ENCODE data around the gene TBC1D24.
A peak's percentile ranks its signal among the peaks of the same experiment; 100 is the strongest.

The TBC1D24 gene

DNA sequence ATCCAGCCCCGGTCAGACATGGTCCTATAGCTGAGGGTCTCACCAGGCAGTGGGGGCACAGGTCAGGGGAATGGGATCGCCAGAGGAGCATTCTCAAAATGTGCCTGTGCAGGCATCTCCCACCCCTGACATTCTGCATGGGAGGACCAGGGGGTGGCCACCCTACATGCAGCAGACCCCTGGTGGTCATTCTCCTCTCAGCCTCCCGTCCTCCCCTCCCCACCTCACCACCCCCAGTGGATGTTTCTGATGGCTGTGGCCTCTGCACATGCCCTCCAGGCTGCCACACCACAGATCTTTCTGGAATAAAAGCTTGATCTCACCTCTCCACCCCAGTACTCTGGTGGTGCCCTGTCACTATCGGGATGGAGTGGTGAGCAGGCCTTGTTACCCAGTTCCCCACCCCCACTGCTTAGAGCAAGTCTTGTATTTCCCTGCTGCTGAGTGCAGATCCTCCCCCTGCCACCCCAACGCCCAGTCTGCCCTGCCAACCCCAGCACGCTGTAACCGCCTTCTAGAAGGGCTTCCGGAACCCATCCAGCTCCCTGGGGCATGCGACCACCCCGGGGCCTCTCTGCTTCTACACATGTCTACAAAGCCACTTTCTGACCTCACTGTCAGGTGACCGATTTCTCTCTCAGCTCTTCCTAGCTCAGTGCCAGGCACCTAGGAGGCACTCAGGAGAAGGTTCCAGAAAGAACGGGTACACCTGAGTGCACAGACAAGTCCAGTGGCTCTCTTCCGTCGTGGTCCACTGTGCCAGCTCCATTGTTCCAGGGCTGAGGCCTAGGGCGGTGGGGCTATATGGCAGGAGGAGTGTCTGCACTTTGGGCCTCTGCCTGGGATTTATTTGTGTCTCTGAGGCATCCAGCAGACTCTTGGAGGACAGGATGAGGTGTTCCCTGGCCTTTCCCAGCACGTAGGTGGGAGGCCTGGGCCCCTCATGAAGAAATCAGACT is 9.3 kb downstream of the TBC1D24 start:
- DNase-seq, result no peak

DNA sequence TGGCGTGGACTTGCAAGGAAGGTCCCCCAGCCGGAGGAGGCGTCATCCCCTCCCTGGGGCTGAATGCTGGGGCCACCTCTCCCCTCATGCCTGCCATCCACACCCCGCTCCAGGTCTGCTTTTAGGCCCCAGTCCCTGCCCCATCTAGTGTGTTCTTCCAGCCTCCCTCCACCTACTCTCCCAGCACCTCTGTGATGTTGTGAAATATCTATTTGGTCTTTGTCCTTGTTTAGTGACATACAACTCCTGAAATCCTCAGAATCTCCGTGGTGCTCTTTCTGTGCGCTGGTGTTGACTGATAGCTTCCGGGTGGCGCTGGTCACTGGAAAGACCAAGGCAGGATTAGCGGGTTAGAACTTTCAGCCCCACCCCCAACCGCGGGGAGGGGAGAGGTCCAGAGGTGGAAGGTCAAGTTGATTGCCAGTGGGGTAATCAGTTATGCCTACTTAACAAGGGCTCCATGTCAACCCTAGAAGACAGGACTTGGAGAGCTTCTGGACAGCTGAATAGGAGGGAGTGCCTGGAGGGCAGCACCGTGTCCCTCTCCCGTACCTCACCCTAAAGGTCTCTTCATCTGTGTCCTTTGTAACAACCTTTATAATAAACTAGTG is 10.1 kb downstream of the TBC1D24 start:
- DNase-seq, result no peak

DNA sequence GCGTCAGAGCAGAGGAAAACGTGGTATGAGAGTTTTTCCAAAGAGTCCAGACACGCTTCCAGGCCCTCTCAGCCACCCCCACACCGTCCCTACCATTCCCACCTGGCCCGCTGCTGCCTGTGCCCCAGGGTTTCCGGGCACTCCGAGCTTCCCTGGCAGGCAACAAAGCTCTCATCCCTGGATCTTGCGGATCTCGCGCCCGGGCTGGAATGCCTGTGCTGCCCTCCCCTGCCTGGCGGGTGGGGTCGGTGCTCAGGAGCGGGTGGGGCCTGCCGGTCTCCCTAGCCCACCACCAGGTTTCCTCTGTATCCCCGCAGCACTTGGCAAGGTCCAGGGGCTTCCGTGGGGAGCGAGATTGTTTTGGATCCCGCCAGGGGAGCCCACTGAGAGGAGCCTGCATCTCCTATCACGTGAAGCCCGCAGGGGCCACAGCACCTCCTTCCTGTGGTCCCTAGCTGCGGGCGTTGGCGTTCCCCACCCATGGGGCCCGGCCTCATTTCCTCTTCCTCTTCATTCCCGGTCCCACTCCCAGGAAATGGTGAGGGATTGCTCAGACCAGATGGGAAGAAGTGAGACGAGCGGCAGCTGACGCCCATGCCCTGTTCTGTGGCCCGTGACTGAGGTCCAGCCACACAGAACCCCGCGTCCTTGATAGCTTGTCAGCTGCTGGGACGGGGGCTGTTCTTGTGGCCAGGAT is 11.0 kb downstream of the TBC1D24 start:
- no peak for DNase-seq

DNA sequence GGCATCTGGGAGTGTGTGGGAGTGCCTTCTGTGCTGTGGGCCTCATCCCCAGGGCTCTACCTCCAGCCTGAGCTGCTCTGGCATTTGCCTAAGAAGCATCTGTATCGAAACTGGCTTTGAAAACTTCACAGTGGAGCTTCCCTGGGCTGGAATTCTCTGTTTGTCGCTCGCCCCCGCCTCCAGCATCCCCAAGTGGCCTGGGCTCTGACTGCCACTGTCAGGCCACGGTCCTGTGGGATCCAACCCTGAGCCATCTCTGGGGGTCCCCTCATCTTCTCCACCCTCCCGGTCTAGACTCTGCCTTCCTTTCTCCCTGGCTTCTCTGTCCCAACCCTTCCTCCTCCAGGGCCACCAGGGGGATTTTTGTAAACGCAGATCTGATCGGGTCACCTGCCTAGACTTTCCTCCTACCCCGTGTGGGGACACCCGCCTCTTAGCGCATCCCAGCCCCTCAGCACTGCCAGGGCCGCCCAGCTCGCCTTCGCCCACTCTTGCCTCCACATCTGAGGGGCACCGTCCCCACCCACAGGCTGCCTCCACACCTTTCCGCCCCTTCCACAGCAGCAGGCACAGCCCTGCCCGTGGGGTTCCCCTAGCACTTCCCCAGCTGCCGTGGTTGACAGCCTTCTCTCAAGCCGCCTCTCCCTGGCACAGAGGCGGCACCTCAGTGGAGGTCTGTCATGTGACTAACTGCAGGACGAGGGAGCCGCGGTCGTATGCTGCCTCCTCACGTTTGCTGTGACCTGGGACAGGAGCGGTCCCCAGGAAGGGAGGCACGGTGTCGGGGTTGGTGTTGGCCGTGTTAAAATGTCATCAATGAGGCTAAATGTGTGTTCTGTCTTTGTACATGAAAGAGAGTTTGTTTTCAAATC is 12.0 kb downstream of the TBC1D24 start:
- peak; percentile 59 to 77 (median 73) for DNase-seq

DNA sequence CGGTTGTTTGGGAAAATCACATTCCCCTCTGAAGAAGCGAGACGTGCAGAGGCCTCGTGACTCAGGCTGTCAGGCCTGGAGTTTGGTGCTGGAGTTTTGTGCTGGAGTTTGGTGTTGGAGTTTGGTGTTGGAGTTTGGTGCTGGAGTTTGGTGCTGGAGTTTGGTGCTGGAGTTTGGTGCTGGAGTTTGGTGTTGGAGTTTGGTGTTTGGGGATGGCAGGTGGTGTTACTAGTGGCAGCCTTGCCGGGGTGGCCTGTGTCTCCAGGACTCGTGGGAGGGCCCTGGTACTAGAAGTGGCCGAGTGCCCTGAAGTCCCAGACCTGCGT is 12.6 kb downstream of the TBC1D24 start:
- no peak for DNase-seq

DNA sequence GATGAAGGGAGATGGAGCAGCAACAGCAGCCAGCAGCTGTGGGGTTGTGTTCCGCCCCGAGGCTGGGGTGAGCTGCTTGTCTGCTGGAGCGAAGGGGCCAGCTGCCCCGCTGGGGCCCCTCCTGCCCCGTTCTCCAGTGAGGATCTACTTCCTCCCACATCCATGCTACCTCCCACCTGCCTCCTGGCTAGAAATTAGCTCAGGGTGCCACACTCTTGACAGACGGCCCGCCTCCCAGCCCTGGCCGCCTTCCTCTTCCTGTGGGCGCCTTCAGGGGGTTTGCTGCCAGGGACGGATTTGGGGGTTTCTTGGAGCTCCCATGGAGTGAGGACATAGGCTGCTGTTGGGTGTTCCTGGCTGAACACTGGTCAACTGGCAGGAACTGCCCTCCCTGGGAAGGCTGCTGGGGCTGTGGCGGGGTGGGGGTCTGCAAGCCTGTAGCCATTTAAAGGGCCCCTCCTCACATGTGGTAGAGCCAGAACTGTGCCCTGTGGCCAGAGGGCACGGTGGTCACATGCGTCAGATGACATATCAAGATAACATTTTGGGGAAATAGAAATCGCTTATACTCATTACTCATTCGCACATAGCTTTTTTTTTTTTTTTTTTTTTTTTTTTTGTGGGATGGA is 13.1 kb downstream of the TBC1D24 start:
- no peak for DNase-seq

DNA sequence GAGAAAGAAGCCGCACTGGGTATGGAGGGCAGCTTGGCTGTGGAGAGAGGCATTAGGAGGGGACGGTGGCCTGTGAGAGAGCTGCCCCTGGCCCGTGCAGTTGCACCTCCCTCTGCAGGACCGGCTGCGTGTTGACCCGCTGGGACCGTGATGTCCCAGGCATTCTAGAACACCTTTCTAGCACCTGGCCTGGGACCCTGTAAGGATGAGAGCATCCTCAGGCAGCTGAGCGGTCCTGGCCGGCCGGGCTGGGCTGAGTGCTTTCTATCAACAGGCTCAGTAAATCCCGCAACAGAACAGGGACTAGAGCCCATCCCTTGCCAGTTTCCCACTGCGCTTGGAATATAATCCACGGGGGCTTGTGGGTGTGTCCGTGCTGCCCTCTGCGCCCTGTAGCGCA is 14.7 kb downstream of the TBC1D24 start:
- DNase-seq, result no peak

DNA sequence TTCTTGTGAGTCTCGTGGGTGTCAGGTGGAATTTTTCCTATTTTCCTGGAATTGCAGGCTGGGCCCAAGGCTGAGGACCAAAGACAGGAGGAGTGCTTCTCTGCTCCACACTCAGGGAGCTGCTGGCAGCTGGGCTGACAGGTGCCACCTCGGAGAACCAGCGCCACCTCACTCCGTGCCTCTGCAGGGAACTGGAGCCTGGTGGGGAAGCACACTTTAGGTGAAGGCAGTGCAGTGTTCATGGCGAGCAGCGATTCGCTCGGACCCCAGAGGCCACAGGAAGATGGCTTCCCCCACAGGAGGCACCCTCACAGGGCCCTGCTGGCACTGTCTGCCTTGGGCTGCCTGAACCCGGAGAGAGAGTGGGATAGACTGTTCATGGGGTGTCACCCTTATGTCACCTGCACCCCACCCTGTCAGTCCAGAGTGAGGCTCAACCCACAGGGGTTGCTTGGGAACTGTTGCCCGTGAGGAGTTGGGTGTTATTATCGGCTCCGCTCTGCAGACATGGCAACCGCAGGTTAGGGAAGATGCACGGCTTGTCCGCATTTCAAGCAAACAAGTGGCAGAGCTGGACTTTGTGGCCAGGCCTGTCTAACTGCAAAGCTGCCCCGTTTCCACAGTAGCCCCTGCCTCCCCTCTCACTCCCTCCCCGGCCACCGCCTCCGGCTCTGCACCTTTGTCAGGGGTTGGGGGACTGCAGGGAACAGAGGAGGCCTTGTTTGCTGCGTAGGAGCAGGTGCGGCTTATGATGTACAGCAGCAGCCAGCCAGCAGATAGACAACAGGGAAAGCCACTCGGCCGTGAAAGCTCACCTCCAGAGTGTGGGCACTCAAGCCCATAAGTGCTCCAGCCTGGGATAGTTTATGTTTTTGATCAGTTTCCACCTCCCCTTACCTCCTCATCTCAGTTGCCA is 15.5 kb downstream of the TBC1D24 start:
- DNase-seq, result no peak

DNA sequence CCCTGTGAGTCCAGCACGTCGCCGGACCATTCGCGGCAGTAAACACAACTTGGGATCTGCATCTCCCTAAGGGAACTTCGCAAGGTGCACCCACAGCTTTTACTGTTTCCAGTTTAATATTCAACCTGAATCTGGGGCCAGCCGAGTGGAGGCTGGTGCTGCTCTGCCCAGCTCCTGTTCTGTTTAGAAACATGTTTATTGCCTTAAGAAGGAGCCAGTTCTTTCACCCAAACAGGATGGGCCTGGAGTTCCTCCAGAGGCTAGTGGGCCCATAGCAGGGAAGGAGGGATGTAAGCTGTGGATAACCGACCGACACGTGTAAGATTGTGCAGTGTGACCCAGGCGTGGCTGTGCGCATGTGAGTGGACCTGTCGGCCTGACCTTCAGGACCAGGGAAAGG is 17.4 kb downstream of the TBC1D24 start:
- no peak for DNase-seq

DNA sequence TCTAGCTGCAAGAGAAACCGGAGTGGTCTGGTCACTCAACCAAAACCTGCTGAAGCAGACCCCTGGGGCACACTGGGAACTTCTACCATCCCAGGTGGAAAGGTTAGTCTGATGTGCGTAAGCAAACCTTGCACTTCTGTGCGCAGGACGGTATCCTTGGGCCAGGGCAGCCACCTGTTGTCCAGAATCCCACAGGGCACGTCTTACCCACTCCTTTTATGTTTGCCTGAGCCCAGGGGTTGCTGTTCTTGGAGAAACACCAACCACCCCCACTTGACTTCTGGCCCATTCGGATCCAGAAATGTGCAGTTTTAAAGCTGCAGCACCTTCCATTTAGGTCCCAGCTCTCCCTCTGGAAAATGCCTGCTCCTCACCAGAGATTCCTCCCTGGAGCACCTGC is 18.7 kb downstream of the TBC1D24 start:
- no peak for DNase-seq

DNA sequence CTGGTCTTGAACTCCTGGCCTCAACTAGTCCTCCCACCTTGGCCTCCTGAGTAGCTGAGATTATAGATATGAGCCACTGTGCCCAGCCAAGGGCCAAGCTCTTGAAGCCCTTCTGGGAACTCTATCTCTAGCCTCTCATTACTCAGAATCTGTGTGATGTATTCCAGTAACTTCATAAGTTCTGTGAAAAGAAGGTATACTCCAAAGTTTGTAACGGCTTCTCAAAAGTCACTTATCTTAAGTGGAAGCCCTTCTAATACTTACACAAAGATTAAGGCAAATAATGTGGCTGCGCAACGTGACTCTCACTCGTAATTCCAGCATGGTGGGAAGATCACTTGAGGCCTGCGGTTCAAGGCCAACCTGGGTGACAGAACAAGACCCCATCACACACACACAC is 19.7 kb downstream of the TBC1D24 start:
- no peak for DNase-seq

DNA sequence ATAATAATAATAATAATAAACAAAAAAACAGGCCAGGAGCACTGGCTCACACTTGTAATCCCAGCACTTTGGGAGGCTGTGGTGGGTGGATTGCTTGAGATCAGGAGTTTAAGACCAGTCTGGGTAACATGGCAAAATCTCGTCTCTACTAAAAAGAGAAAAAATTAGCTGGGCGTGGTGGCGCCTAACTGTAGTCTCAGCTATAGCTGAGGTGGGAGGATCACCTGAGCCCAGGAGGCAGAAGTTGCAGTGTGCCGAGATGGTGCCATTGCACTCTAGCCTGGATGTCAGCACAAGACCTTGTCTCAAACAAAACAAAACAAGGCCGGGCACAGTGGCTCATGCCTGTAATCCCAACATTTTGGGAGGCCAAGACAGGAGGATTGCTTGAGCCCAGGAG is 20.1 kb downstream of the TBC1D24 start:
- DNase-seq, result no peak

DNA sequence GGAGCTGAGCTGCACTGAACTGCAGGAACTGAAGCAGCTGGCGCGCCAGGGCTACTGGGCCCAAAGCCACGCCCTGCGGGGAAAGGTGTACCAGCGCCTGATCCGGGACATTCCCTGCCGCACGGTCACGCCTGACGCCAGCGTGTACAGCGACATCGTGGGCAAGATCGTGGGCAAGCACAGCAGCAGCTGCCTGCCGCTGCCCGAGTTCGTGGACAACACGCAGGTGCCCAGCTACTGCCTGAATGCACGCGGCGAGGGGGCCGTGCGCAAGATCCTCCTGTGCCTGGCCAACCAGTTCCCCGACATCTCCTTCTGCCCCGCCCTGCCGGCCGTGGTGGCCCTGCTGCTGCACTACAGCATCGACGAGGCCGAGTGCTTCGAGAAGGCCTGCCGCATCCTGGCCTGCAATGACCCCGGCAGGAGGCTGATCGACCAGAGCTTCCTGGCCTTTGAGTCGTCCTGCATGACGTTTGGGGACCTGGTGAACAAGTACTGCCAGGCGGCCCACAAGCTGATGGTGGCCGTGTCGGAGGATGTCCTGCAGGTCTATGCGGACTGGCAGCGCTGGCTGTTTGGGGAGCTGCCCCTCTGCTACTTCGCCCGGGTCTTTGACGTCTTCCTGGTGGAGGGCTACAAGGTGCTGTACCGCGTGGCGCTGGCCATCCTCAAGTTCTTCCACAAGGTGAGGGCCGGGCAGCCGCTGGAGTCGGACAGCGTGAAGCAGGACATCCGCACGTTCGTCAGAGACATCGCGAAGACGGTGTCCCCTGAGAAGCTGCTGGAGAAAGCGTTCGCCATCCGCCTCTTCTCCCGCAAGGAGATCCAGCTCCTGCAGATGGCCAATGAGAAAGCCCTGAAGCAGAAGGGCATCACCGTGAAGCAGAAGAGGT is 21.5 kb downstream of the TBC1D24 start:
- DNase-seq, result no peak

DNA sequence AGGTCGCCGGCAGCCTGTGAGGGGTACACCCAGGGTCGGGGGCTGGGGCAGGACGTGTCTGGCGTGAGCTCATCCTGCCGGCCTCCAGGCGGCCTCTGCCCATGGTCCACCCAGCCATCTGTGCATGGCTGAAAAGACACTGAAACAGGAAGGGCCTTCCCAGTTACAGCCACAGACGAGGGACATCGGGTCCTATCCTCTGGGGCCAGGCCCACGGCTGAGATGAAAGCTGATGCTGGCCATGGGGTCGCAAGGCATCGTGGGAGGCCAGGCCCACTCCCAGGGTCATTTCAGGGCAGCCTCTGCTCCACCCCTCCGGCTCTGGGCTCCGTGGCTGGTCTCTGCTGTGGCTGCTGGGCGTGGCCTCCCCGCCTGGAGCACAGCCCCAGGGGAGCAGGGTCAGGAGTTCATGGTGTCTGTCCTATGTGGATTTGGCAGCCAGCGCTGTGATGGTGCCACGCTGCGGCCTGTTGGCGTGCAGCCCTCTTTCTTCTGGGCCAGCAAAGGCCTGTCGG is 22.2 kb downstream of the TBC1D24 start:
- no peak for DNase-seq

DNA sequence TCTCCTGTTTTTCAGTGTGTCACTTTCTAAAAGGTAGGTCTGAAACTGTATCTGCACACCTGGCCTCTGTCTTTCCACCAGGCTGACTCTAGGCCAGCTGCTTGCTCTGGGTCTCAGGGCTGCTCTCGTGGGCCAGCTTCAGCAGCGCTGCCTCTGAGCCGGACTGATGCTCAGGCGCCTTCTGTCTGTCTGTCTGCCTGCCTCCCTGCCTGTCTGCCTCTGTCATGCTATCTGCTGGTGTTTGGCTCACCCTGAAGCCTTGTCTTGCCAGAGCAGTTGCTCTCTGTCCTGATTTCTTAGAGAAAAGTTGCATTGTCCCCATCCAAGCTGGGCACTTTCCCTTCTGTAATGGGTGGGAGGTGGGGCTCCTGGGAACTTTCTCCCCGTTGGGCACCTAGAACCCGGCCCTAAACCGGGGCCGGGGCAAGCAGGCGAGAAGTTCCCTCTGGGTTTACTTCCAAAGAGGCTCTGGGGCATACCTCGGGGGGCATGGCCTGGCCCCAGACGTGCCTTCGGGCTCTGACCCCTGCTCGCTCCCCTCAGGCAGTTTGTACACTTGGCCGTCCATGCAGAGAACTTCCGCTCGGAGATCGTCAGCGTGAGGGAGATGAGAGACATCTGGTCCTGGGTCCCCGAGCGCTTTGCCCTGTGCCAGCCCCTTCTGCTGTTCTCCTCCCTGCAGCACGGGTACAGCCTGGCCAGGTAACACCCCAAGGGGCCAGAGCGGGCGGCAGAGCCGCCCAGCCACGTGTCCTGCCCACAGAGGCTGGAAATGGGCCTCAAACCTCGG is 23.0 kb downstream of the TBC1D24 start:
- no peak for DNase-seq

DNA sequence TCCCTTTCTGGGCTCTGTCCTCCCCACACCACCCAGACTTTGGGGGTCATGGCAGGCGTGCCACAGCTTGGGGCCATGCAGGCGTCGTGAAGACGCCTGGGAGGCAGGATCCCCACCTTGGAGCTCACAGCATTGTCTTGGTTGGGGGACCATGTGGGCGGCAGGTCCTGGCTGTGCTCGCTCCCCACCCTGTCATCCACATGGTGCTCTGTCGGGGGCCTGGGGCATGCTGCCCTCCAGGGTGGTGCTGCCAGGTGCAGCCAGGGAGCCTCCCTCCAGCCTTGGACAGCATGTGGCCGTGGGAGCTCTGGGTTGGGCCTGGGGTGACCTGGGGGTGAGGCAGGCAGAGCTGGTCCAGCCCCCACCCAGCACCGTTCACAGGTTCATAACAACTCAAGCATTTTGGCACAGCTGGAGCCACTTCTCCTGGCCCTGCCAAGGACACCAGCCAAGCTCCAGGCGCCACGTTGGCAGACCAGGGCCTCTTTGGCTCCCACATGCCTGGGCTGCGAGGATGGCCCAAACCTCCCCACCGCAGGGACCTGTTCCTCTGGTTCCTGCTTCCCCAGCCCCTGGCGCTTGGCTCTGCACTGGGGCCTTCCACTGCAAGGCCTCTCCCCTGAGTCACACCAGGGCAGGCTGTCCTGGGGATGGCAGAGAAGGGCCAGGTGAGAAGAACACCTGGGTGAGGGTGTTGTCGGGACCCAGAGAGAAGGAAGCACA is 23.8 kb downstream of the TBC1D24 start:
- no peak for DNase-seq

DNA sequence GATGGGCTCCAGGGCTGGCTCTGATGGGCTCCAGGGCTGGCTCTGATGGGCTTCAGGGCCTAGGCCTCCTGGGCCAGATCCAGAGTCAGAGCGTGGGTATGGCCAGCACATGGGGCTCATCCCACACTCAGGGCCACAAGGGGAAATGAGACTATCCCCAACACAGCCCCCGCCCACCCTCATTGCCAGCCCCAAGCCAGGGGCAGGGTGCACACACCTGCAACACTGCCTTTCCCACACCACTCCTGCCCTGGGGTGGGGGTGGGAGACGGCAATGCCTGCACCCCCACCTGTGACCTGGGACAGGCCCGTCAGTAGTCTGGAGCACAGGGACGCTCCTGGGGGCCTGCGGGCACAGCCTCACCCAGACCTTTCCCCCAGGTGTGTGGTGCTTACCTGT is 24.5 kb downstream of the TBC1D24 start:
- DNase-seq, result no peak

DNA sequence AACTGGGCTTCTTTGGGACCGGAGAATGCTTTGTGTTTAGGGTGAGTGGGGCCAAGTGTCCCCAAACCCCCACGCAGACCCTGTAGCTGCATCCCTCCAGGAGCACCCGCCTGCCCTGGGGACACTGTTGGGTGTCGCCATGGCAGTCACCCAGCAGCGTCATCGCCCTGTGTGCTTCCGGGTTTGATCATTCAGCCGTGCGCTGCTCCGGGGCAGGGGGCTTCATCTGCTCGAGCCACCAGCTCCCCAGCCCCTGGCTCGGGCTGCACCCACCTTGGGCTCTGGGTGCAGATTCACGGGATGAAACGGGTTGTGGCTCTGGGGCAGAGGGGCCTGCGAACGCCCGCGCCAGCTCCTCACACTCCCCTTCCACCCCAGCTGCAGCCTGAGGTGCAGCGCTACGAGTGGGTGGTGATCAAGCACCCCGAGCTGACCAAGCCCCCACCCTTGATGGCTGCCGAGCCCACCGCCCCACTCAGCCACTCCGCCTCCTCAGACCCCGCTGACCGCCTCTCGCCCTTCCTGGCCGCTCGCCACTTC is 25.0 kb downstream of the TBC1D24 start:
- no peak for DNase-seq
